Neural cell (in vitro differentiated cells): ENCODE measurements around the gene CCDC148. TPM values are rescaled to one million over a fixed set of nuclear protein-coding genes. Genes with fewer than 3 reads are reported as not detected.

Experiments used
- H2AFZ ChIP-seq: fragments of 200-600, 300-800 bp; sonication (generic), shearing (Covaris generic); 2 replicates; pipeline ENCODE4 v1.6.0; 2014; ENCODE audit warnings: low read depth, mild to moderate bottlenecking, antibody characterized with exemption, low read length, moderate library complexity
- H3F3A ChIP-seq: fragments of 200-600 bp; shearing (Covaris generic); 2 replicates; pipeline ENCODE4 v1.6.1; 2016; ENCODE audit warnings: mild to moderate bottlenecking, moderate library complexity, mixed read lengths, antibody characterized with exemption, low read length; ENCODE audit not compliant: insufficient read depth, poor library complexity, severe bottlenecking
- H3K27ac ChIP-seq: fragments of 200-600, 300-800 bp; sonication (generic), shearing (Covaris generic); 2 replicates; pipeline ENCODE4 v1.5.1; 2014; ENCODE audit warnings: mild to moderate bottlenecking, low read length, moderate library complexity
- H3K27me3 ChIP-seq: fragments of 300-800, 200-600 bp; sonication (generic), shearing (Covaris generic); 2 replicates; pipeline ENCODE4 v1.6.0; 2014; ENCODE audit warnings: mild to moderate bottlenecking, low read depth, low read length, moderate library complexity; ENCODE audit not compliant: insufficient read depth
- H3K36me3 ChIP-seq: fragments of 300-800, 200-600 bp; sonication (generic), shearing (Covaris generic); 2 replicates; pipeline ENCODE4 v1.5.1; 2014; ENCODE audit warnings: mild to moderate bottlenecking, antibody characterized with exemption, low read length, moderate library complexity; ENCODE audit not compliant: insufficient read depth
- H3K4me2 ChIP-seq: fragments of 300-800, 200-600 bp; sonication (generic), shearing (Covaris generic); 2 replicates; pipeline ENCODE4 v1.6.0; 2014; ENCODE audit warnings: mild to moderate bottlenecking, low read length
- H3K4me3 ChIP-seq: fragments of 300-800, 200-600 bp; sonication (generic), shearing (Covaris generic); 2 replicates; pipeline ENCODE4 v1.5.1; 2014; ENCODE audit warnings: mild to moderate bottlenecking, low read length, moderate library complexity
- H3K79me2 ChIP-seq: fragments of 200-600 bp; shearing (Covaris generic); replicated peaks from 2 replicates; pipeline ENCODE4 v1.6.0; 2014; ENCODE audit warnings: mild to moderate bottlenecking, low read length, moderate library complexity; ENCODE audit not compliant: insufficient read depth
- H3K9ac ChIP-seq: fragments of 300-800, 200-600 bp; sonication (generic), shearing (Covaris generic); 2 replicates; pipeline ENCODE4 v1.6.1; 2016; ENCODE audit warnings: mild to moderate bottlenecking, low read length, mixed read lengths
- H3K9me2 ChIP-seq: fragments of 200-600 bp; shearing (Covaris generic); 2 replicates; pipeline ENCODE4 v1.6.1; 2016; ENCODE audit warnings: mild to moderate bottlenecking, low read length, mixed read lengths; ENCODE audit not compliant: insufficient read depth
- H3K9me3 ChIP-seq: fragments of 200-600, 300-800 bp; sonication (generic), shearing (Covaris generic); 2 replicates; pipeline ENCODE4 v1.6.1; 2016; ENCODE audit warnings: mild to moderate bottlenecking, mixed run types, low read length, moderate library complexity, mixed read lengths
- H4K20me1 ChIP-seq: fragments of 200-600 bp; shearing (Covaris generic); 2 replicates; pipeline ENCODE4 v1.6.1; 2016; ENCODE audit warnings: mild to moderate bottlenecking, mixed run types; ENCODE audit not compliant: insufficient read depth
- CTCF ChIP-seq: fragments of 450-650 bp; IDR thresholded peaks from 2 replicates; pipeline ENCODE4 v1.5.1; 2014; ENCODE audit warnings: antibody characterized with exemption, mild to moderate bottlenecking, moderate library complexity; ENCODE audit not compliant: poor library complexity, severe bottlenecking
- EP300 ChIP-seq: fragments of 450-650 bp; conservative IDR thresholded peaks from 2 replicates; pipeline ENCODE4 v1.6.1; 2014; ENCODE audit warnings: antibody characterized with exemption, mild to moderate bottlenecking, moderate library complexity; ENCODE audit not compliant: poor library complexity, severe bottlenecking
- EZH2 ChIP-seq: fragments of 200-600, 300-800 bp; shearing (Covaris generic), sonication (generic); IDR thresholded peaks from 2 replicates; pipeline ENCODE4 v1.6.1; 2014; ENCODE audit warnings: antibody characterized with exemption, low read length, borderline replicate concordance, mild to moderate bottlenecking; ENCODE audit not compliant: insufficient read depth, poor library complexity, severe bottlenecking
- MXI1 ChIP-seq: fragments of 450-650 bp; conservative IDR thresholded peaks from 2 replicates; pipeline ENCODE4 v1.6.1; 2014; ENCODE audit warnings: antibody characterized with exemption, mild to moderate bottlenecking; ENCODE audit not compliant: poor library complexity, severe bottlenecking
- POLR2AphosphoS5 ChIP-seq: IDR thresholded peaks from 2 replicates; pipeline ENCODE4 v1.6.1; 2012
- RAD21 ChIP-seq: fragments of 450-650 bp; conservative IDR thresholded peaks from 2 replicates; pipeline ENCODE4 v1.6.1; 2014; ENCODE audit warnings: antibody characterized with exemption, mild to moderate bottlenecking, moderate library complexity
- REST ChIP-seq: IDR thresholded peaks from 2 replicates; pipeline ENCODE4 v1.6.1; 2012; ENCODE audit warnings: borderline replicate concordance
- SMC3 ChIP-seq: fragments of 450-650 bp; conservative IDR thresholded peaks from 2 replicates; pipeline ENCODE4 v1.6.1; 2014; ENCODE audit warnings: antibody characterized with exemption, mild to moderate bottlenecking, moderate library complexity; ENCODE audit not compliant: poor library complexity
- TAF1 ChIP-seq: IDR thresholded peaks from 2 replicates; pipeline ENCODE4 v1.6.1; 2012; ENCODE audit warnings: low read depth
- polyA plus RNA-seq: library from polyadenylated mRNA; depleted of rRNA; stranded (reverse); fragments of >200 nt; gene quantifications from 2 replicates; pipeline ENCODE4 v1.2.3, GENCODE V29; 2014

CCDC148 gene
- polyA plus RNA-seq, 1 donor from 2014 or later = 1.8 TPM

- H3K36me3 ChIP-seq = no peaks in the 10 kb centered on the region
- no peaks in the 10 kb centered on the region for H3K9me2 ChIP-seq
- H3K4me2 ChIP-seq = no peak overlapping the region
- H3K27me3 ChIP-seq = no peaks in the 10 kb centered on the region
- no peaks in the 10 kb centered on the region for H3F3A ChIP-seq
- H3K79me2 ChIP-seq = no peaks in the 10 kb centered on the region
- TF ChIP-seq POLR2AphosphoS5 (no peak), EP300 (no peak), TAF1 (no peak), SMC3 (no peak), REST (no peak), RAD21 (no peak), CTCF (no peak), EZH2 (no peak)
- H2AFZ ChIP-seq = no peak overlapping the region
- H3K9ac ChIP-seq = no peak overlapping the region
- H3K4me3 ChIP-seq = no peak overlapping the region
- H3K9me3 ChIP-seq = no peaks in the 10 kb centered on the region
- no peak overlapping the region for H3K27ac ChIP-seq
- no peaks in the 10 kb centered on the region for H4K20me1 ChIP-seq
These were observed 249.2 kb downstream of the CCDC148 start for GRCh38 chr2:158207354-158207753.

GRCh38 chr2:158205215-158205614 is 251.3 kb downstream of the CCDC148 start:
- H3K4me3 ChIP-seq = no peak overlapping the region

More at GRCh38 chr2:158205215-158205614, 251.3 kb downstream of the CCDC148 start:
- H3K36me3 ChIP-seq = no peaks in the 10 kb centered on the region
- H3K27me3 ChIP-seq = no peaks in the 10 kb centered on the region
- no peaks in the 10 kb centered on the region for H4K20me1 ChIP-seq
- H3K9ac ChIP-seq = no peak overlapping the region
- no peak overlapping the region for H2AFZ ChIP-seq
- H3K9me3 ChIP-seq = no peaks in the 10 kb centered on the region
- no peaks in the 10 kb centered on the region for H3F3A ChIP-seq
- no peaks in the 10 kb centered on the region for H3K79me2 ChIP-seq
- H3K4me2 ChIP-seq = no peak overlapping the region
- no peaks in the 10 kb centered on the region for H3K9me2 ChIP-seq
- TF ChIP-seq MXI1 (no peak), EP300 (no peak), SMC3 (no peak), EZH2 (no peak), TAF1 (no peak), RAD21 (no peak)
- no peak overlapping the region for H3K27ac ChIP-seq
